ENCODE results near the gene GALNT9.

The GALNT9 gene

DNA sequence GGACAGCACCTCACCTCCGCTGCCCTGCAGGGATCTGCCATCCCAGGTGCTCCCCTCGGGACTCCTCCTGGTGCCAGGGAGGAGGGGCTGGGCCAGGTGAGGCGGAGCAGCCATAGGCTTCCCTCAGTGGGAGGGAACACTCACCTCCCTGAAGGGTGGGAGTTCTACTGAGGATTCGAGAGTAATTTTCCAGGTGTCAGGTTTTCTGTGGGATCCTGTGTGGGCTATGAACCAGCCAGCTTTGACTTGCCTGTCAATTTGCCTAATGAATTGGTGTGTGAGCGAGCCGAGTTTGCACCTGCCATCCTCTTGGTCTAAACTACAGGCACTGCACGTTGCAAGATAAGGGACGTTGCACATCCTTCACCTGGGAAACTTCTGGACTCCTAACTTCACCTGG lies 134.8 kb downstream of the GALNT9 start:
- no peak for DNase-seq

DNA sequence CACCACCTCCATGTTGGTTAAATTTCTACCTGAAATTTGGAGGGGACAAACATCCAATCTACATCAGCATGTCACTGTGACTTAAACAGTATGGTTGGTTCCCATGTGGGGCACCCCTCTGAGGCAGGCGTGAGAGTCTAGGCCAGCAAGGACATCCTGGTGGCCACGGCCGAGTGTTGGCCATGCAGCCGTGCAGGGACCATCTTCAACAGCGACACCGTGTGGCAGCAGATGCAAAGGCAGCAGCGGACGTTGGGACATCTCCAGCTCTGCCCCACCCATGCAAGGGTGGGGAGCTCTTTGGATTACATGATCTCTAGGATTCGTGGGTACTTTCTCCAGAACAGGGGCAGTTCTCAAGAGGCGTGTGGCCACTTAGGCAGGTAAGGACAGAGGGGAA lies 135.3 kb downstream of the GALNT9 start:
- no peak for DNase-seq

DNA sequence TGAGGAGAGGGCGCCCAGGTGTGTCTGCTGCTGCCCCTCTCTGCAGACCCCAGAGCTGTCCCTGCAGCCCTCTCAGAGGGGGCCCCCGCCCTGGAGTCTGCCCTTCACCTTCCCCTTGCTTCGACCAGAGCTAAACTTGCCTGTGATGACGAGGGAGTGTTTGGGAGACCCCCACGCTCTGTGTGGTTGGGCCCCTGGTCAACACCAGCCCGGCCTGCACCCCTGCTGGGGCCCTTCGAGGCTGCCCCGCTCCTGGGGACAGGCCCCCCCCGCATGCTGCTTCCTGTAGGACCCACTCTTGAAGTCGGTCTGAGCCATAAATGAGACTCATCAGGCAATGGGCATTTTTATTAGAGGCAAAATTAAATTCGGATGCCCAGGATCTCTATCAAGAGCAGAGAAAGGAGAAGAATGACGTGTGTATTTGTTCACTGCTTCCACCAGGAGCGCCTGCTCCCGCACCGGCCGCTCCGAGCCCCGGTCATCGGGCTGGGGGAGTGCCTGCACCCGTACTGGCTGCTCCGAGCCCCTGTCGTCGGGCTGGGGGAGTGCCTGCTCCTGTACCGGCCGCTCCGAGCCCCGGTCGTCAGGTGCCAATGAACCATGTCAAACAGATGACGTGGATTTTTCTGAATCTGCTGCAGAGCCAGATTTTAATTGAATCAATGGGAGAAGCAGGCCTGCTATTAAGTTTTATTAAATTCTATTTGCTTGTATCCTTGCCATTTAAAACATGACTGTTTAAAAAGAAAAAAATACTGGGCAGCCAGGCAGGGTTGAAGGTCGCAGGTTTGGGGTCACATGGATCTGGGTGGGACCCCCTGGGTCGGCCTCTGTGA lies 137.5 kb downstream of the GALNT9 start:
- DNase-seq = no peak

DNA sequence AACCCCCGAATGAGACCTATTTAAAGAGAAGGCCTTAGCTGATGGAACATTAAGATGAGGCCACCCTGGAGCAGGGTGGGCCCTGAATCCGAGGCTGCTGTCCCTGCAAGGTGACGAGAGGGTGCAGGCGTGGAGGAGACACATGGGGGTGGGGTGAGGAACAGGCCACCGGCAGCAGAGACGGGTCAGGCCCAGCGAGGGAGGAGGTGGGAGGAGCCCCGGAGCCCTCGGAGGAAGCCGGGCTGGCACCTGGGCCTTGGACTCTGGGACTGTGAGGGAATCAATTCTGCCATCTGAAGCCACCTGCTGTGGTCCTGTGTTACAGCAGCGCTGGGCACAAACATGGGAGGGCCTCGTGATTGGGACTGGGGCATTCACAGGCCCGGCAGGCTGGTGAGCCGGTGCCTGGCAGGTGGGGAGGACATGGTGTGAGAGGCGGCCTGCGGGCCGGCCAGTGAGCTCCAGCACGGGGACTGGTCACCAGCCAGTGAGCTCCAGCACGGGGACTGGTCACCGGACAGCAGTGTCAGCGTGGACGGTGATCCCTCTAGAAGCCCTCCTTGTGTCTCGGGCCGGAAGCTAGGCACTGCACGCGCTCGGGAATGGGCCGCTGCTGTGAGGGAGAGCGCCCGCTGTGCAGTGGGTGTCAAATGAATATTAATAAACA lies 138.4 kb downstream of the GALNT9 start:
- DNase-seq = no peak

DNA sequence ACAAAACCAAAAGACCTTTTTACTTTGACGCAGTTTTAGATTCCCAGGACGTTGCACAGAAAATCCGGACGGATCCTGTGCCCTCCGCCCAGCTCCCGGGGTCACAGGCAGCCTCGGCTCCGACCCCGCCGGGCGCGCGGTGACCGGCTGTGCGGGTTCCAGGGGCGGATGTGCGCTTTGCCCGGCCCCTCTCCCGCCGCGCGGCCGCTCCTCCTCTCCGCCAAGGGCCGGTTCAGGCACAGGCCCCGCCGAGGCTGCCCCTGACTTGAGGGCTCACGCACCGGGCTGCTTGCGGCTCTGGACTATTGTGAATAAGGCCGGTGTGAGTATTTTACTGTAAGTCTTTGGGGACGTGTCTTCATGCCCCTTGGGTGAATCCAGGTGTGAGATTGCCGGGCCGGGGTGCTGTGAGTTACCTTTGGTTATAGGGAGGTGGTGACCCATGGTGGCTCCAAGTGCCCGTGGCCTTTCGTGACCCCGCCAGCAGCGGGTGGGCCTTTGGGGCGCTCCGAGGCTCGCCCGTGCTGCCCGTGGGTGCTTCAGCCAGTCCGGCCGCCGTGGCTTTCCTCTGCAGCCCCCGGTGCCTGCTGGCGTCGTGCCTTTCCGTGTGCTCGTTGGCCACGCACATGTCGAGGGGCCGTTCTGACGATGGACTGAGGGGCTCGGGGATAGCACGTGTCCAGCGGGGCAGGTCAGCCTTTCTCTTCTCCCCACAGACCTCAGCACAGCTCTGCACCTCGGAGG lies 139.2 kb downstream of the GALNT9 start:
- no peak for DNase-seq

- peak; percentile 96 for DNase-seq
Observed at GRCh38 chr12:132189378-132190011, 139.9 kb downstream of the GALNT9 start.

GRCh38 chr12:132188916-132189325 lies 140.5 kb downstream of the GALNT9 start:
- DNase-seq = no peak

DNA sequence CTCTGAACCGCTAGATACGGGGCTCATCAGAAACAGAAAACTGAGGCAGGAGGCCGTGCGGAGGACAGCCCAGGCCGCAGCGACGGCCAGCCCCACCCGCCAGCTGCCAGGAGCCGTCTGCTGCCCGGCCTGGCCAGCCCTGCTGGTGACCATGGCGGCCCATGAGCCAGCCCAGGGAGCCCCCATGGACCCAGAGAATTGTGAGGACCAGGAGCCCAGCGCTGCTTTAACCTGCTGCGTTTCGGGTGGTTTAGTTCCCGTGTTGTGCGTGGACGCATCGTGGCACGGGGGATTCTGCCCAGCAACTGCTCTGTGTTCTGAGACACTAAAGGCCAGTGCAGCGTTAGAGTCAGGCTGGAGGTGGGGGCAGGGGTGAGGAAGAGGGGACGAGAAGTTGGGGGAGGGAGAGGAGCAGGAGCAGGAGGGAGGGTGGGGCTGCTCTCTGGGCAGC lies 140.9 kb downstream of the GALNT9 start:
- DNase-seq = no peak

DNA sequence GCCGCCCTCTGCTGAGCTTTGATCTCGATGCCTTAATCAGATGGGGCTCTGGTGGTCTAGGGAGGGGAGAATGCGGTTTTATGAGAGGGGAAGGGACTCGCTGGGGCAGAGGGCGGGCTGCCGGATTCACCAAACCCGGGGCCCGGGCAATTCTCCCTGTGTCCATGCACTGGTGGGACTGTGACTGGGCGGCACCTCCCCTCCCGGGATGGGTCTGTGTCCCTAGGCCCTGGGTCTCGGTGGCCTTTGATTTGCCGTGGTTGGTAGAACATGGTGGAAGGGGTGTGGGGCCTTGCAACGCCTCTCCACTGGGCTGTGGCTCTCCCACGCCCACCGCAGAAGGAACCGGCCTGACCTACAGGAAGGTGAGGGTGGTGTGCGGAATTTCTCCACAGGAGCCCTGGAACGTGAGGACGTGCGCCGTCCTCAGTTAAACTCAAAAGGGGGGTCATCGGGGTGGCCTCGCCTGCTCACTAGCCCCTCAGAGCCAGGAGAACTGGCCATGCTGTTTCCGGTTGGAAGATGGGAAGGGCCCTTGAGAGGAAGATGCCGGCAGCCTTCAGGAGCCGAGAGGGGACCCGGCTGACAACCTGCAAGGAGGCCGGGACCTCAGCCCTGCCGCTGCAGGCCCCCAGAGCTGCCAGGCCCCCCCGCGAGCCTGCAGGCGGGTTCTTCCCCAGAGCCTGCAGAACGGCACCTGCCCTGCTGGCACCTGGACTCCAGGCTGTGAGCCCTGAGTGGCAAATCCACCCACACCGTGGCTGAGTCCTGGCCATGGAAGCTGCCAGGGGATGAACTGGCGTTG lies 141.5 kb downstream of the GALNT9 start:
- DNase-seq = no peak

- DNase-seq = no peak
Observed at GRCh38 chr12:132186857-132187620, 142.3 kb downstream of the GALNT9 start.

DNA sequence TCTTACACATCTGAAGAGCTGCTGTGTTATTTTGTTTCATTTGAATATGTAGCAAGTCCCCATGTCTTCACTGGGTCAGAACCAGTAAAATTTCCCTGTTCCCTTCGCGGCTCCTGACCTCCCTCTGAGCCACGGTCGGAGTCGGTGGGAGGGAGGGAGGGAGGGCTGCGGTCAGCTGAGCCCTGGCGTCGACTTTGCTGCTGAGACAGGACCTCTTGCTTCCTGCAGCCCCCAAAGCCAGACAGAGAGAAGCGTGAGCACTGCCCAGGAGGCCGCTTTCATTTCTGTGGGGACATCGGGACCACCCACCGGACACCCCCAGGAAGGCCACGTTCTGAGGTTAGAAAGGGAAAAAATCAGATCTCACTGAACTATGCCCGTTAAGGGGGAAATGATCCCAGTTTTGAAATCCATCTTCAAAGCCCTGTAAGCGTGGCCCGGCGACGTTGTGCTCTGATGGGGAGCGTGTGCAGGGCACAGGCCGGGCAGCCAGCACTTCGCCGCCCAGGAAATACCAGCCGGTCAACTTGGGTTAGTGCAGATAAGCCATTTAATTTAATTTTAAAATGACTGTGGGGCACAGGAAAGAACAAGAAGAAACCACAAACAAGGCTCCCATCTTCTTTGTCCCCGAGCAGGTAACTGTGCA lies 143.1 kb downstream of the GALNT9 start:
- no peak for DNase-seq

DNA sequence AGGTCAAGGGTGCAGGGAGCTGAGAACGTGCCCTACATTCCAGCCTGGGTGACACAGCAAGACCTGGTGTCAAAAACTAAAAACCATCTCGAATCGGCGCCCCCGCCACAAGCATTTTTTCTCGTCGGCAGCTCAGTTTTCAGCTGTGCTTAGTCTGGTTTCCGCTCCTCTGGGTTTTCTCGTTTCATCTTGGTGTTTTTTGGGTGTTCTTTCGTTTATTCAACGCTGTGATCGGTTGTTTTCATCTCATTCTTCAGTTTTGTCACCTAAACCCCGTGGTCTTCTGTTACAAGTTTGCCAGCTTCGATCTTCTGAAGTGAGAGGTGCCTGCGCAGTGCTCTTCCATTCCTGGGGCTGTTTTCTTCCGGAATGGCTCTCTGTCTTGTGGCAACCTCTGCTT lies 143.7 kb downstream of the GALNT9 start:
- peak; percentile 18 for DNase-seq

DNA sequence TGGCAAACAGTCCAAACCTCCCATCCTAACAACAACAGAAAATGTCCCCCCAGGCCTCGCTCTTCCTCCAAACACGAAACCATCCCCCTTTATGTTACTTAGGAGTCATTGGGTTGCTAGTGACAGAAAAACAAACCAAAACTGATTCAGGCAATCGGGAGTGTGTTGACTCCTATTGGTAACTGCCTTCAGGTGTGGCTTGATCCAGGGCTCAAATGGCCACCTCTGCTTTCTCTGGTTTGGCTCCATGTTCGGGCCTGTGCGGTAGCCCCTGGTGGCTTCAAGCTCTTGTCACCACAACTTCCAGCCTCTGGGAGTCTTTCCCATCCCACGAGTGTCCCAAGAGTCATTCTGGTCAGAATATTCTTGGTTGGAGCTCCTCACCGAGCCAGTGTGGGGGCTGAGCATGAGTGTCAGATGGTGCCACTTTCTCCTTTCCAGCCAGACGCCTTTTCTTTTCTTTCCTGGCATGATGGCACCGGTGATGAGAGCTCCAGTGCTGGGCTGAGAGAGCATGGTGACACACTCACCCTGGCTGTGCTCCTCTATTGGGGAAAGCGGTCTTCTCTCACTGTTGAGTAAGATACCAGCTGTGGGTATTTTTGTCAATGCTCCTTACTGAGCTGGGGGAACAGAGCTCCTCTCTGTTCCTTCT lies 146.6 kb downstream of the GALNT9 start:
- no peak for DNase-seq

DNA sequence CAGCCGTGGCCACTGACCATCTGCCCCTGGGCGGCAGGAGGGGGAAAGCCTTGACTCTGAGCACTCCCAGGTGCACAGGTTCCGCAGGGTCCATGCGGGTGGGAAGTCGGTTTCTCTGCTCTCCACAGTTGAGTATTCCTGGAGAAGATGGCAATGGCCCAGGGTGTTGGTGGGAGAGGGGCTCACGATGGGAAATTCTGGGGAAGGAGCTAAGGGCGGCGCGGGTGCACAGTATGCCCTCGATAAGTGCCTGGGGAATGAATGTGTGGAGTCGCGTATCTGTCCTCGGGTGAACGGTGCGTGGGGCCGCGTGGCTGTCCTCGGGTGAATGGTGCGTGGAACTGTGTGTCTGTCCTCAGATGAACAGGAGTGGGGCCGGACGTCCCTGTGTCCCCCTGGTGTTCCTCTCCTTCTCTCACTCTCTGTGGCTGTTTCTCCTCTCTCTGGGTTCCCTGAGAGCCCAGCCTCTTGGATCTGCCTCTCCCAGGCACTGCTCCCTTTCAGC lies 147.1 kb downstream of the GALNT9 start:
- no peak for DNase-seq

DNA sequence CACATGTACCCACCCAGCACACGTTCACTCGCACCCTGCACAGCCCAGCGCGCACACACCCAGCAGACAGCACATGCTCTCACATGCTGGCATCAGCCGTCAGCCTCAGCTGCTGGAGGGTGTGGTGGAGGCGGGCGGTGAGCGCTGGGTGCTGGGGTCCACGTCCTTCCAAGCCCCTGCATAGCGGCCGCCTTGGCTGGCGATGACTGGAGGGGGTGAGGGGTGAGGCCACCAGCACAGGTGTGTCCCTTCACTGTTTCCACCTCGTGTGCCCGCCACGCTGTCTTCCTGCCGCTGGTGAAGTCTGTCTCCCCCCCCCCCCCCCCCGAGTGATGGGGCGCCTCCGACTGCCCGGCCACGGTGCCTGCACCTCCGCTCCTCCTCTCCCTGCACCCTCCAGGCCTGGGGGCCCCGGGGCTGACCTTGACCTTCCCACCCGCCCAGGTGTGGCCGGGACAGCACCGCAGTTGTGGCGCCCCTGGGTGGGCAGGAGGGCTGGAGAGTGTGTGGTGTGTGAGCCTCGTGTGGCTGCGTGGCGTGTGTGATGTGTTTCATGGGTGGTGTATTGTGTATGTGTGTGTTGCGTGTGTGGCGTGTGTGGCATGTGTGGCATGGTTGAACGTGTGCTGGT lies 147.7 kb downstream of the GALNT9 start:
- DNase-seq = no peak

GRCh38 chr12:132180648-132181546 lies 148.5 kb downstream of the GALNT9 start:
- no peak for DNase-seq

- no peak for DNase-seq
Observed at GRCh38 chr12:132179431-132180362, 149.7 kb downstream of the GALNT9 start.
